ENCODE measurements around the gene NUDT16.

Gene NUDT16

DNA sequence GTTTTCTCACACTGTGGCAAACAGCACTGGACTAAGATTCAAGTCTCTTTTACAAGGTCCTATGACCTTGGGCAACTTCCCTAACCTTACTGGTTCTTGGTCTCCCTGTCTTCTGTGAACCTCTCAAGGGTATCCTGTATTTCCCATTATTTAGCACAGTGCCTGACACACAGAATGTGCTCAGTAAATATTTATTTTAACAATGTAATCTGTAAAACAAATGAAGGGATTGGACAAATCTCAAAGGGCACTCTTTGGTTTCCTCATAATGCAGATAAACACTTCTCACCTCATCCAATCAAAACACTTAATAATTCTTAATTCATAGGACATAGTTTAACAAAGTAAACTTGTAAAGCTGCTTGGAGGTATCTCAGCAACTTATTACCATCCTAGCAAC lies 12.8 kb downstream of the NUDT16 start:
- no peaks in the 10 kb centered on the region for H3K36me3 ChIP-seq (replicated peaks; ENCODE audit: low read depth, low read length)
- no peaks in the 10 kb centered on the region for H3K4me1 ChIP-seq (ENCODE audit: low read length)
- H3K9ac ChIP-seq (ENCODE audit: low read length): no peak overlapping the region
- H3K4me3 ChIP-seq (ENCODE audit: low read length): no peak overlapping the region
- no peak overlapping the region for H3K4me2 ChIP-seq (ENCODE audit: low read length)
- no peaks in the 10 kb centered on the region for H3K9me3 ChIP-seq (ENCODE audit: insufficient read depth, low read length)
- no peak overlapping the region for H3K27ac ChIP-seq (ENCODE audit: low read length)
- TF ChIP-seq, protein P1, sequence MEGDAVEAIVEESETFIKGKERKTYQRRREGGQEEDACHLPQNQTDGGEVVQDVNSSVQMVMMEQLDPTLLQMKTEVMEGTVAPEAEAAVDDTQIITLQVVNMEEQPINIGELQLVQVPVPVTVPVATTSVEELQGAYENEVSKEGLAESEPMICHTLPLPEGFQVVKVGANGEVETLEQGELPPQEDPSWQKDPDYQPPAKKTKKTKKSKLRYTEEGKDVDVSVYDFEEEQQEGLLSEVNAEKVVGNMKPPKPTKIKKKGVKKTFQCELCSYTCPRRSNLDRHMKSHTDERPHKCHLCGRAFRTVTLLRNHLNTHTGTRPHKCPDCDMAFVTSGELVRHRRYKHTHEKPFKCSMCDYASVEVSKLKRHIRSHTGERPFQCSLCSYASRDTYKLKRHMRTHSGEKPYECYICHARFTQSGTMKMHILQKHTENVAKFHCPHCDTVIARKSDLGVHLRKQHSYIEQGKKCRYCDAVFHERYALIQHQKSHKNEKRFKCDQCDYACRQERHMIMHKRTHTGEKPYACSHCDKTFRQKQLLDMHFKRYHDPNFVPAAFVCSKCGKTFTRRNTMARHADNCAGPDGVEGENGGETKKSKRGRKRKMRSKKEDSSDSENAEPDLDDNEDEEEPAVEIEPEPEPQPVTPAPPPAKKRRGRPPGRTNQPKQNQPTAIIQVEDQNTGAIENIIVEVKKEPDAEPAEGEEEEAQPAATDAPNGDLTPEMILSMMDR (IDR thresholded peaks at IDR 0.05; ENCODE audit: low read depth, low read length): no peak
- no peaks in the 10 kb centered on the region for H3K27me3 ChIP-seq (ENCODE audit: low read depth, low read length)
- no peaks in the 10 kb centered on the region for H3K79me2 ChIP-seq (ENCODE audit: low read length)
- H4K20me1 ChIP-seq (ENCODE audit: insufficient read depth, low read length): no peaks in the 10 kb centered on the region
- H2AFZ ChIP-seq (ENCODE audit: low read depth, low read length): no peak overlapping the region

DNA sequence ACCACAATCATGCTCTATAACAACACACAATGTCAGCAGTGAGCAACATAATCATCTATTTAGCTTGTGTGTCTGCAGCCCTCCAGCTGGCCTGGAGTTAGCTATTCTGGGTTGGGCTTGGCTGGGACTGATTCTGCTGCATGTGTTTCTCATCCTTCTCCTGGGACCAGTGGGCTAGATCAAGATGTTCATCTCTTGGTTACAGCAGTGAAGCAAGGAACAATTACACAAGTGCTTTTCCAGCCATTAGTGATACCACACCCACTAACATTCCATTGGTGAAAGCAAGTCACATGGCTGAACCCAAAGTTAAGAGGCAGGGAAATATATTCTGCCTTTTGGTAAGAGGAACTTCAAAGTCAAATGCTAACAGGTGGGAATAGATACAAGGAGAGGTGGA lies 14.6 kb downstream of the NUDT16 start:
- Histone ChIP-seq H3K27me3 (ENCODE audit: low read depth, low read length) (no peaks in the 10 kb centered on the region), H3K27ac (ENCODE audit: low read length) (no peak overlapping the region), H3K9me3 (ENCODE audit: insufficient read depth, low read length) (no peaks in the 10 kb centered on the region), H2AFZ (ENCODE audit: low read depth, low read length) (no peak overlapping the region), H3K4me1 (ENCODE audit: low read length) (no peaks in the 10 kb centered on the region), H3K79me2 (ENCODE audit: low read length) (no peaks in the 10 kb centered on the region), H3K9ac (ENCODE audit: low read length) (no peak overlapping the region), H3K4me3 (ENCODE audit: low read length) (no peak overlapping the region), H3K36me3 (replicated peaks; ENCODE audit: low read depth, low read length) (no peaks in the 10 kb centered on the region), H4K20me1 (ENCODE audit: insufficient read depth, low read length) (no peaks in the 10 kb centered on the region), H3K4me2 (ENCODE audit: low read length) (no peak overlapping the region)
- TF ChIP-seq, protein P1 (IDR thresholded peaks at IDR 0.05; ENCODE audit: low read depth, low read length): no peak
- no peak for TF ChIP-seq EZH2phosphoT487 (IDR thresholded peaks at IDR 0.05; ENCODE audit: low read depth)

DNA sequence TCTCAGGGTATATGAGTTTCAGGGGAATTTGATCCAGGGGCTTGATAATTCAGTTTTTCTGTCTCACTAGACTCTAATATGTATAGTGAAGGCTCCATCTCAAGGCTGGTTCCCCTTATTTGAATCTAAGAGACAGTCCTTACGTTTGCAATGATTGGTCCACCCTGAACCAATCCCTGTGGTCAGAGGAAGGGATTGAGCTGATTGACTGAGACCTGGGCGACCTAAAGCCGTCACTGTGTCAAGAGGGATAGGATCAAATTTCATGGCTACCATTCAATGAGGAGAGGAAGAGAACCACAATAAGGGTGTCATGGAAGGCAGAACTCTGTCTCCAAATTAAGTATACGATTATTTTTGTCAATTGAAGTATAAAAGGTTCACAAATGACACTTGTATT lies 16.3 kb downstream of the NUDT16 start:
- no peaks in the 10 kb centered on the region for H3K9me3 ChIP-seq (ENCODE audit: insufficient read depth, low read length)
- no peak overlapping the region for H3K4me2 ChIP-seq (ENCODE audit: low read length)
- H3K4me1 ChIP-seq (ENCODE audit: low read length): peaks cover 8% of the 10 kb centered on the region
- no peak overlapping the region for H2AFZ ChIP-seq (ENCODE audit: low read depth, low read length)
- no peaks in the 10 kb centered on the region for H3K36me3 ChIP-seq (replicated peaks; ENCODE audit: low read depth, low read length)
- no peak overlapping the region for H3K4me3 ChIP-seq (ENCODE audit: low read length)
- H3K27me3 ChIP-seq (ENCODE audit: low read depth, low read length): no peaks in the 10 kb centered on the region
- no peaks in the 10 kb centered on the region for H3K79me2 ChIP-seq (ENCODE audit: low read length)
- TF ChIP-seq, protein P1 (IDR thresholded peaks at IDR 0.05; ENCODE audit: low read depth, low read length): no peak
- no peak for TF ChIP-seq EZH2phosphoT487 (IDR thresholded peaks at IDR 0.05; ENCODE audit: low read depth)
- H4K20me1 ChIP-seq (ENCODE audit: insufficient read depth, low read length): no peaks in the 10 kb centered on the region
- no peak overlapping the region for H3K9ac ChIP-seq (ENCODE audit: low read length)
- H3K27ac ChIP-seq (ENCODE audit: low read length): no peak overlapping the region

DNA sequence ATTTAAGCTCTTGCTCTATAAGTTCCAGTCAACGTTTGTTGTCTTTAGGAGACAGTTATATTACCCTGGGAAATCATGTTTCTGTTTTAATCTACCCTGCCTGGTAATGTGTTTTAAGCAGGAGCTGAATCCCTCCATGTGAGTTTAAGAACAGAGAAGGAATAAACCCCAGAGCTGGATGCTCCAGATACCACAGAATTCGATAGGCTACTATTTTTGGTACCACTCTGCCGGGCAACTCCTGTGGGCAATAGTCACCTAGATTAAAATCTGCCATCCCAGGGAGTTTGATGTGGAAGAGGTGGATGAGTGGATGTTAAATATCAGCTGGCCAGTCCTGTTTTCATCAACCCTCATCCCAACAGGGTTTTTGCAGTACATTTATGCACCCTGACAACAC lies 20.4 kb downstream of the NUDT16 start:
- Histone ChIP-seq H4K20me1 (ENCODE audit: insufficient read depth, low read length) (no peaks in the 10 kb centered on the region), H3K36me3 (replicated peaks; ENCODE audit: low read depth, low read length) (no peaks in the 10 kb centered on the region), H3K4me3 (ENCODE audit: low read length) (no peak overlapping the region), H3K79me2 (ENCODE audit: low read length) (no peaks in the 10 kb centered on the region), H3K9ac (ENCODE audit: low read length) (no peak overlapping the region), H3K27ac (ENCODE audit: low read length) (no peak overlapping the region), H3K4me2 (ENCODE audit: low read length) (no peak overlapping the region), H3K27me3 (ENCODE audit: low read depth, low read length) (no peaks in the 10 kb centered on the region), H2AFZ (ENCODE audit: low read depth, low read length) (peak overlapping the region; percentile 90), H3K9me3 (ENCODE audit: insufficient read depth, low read length) (0 out of 2 replicates have a peak, but pooled peaks cover 3% of the 10 kb centered on the region), H3K4me1 (ENCODE audit: low read length) (peaks cover 12% of the 10 kb centered on the region)
- TF ChIP-seq, protein P1 (IDR thresholded peaks at IDR 0.05; ENCODE audit: low read depth, low read length): no peak
- TF ChIP-seq EZH2phosphoT487 (IDR thresholded peaks at IDR 0.05; ENCODE audit: low read depth): no peak
